ENCODE data around the gene SPATA16.
"Not testable (repeated sequence)": the region's sequence is repeated elsewhere in the genome, so short reads cannot be mapped to it uniquely, and the experiment has no call there.

DNA sequence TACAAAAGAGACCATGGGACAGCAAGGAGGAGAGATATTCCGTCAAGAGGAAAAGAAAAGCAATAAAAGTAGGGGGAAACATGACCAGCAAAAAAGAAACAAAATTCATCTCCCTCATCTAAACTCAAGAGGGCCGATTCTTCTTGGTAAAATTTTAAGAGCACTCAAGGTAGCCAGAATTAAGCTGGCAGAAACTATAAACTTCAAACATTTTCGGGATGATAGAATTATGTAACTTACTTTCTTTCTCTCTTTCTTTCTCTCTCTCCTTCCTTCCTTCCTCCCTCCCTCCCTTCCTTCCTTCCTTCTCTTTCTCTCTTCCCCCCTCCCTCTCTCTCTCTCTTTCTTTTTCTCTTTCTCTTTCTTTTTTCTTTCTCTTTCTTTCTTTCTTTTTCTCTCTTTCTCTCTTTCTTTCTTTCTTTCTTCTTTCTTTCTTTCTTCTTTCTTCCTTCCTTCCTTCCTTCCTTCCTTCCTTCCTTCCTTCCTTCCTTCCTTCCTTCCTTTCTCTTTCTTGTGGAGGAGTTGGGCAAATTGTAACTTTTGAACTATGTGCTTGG is 180.3 kb downstream of the SPATA16 start:
- TF ChIP-seq, protein P1, sequence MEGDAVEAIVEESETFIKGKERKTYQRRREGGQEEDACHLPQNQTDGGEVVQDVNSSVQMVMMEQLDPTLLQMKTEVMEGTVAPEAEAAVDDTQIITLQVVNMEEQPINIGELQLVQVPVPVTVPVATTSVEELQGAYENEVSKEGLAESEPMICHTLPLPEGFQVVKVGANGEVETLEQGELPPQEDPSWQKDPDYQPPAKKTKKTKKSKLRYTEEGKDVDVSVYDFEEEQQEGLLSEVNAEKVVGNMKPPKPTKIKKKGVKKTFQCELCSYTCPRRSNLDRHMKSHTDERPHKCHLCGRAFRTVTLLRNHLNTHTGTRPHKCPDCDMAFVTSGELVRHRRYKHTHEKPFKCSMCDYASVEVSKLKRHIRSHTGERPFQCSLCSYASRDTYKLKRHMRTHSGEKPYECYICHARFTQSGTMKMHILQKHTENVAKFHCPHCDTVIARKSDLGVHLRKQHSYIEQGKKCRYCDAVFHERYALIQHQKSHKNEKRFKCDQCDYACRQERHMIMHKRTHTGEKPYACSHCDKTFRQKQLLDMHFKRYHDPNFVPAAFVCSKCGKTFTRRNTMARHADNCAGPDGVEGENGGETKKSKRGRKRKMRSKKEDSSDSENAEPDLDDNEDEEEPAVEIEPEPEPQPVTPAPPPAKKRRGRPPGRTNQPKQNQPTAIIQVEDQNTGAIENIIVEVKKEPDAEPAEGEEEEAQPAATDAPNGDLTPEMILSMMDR (IDR thresholded peaks at IDR 0.05), result not testable (repeated sequence)
- not testable (repeated sequence) for TF ChIP-seq POLR2A (IDR thresholded peaks at IDR 0.05)

Data from testis (tissue), 2 donors.